ENCODE data around the gene ZNF813.

ZNF813 gene

DNA sequence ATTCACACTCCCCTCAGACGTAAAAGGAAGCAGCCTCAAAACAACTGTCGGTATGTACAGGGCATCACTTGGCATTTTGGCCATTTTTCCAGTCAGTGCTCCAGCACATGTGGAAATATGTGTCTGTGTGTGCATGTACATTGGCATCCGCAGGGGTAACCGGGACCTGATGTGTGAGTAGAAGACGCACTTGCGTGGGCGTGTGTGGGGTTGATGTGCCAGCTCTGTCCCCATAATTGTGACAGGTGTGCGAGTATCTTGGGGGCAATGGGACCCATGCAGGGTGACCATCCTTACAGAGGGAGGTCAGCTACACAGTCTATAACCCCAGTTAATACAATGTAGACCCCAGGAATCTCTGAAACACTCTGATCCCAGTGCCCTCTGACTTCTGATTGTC, 63.1 kb downstream of the ZNF813 start:
- WGBS: 98% methylated on average over 8 of the region's 8 CpGs
- H3K9ac ChIP-seq (ENCODE audit: low read length): no peak overlapping the region
- no peak overlapping the region for H3K27ac ChIP-seq (ENCODE audit: low read length, poor library complexity, severe bottlenecking)

GRCh38 chr19:53531457-53531856, 63.9 kb downstream of the ZNF813 start:
- H4K91ac ChIP-seq (ENCODE audit: low read length): no peak overlapping the region
- DNase-seq: no peak
- peaks cover 11% of the 10 kb centered on the region for H3K9me3 ChIP-seq (ENCODE audit: control insufficient read depth, low read length)
- no peak overlapping the region for H2BK5ac ChIP-seq (ENCODE audit: low read depth, low read length, poor library complexity, severe bottlenecking)
- H3K79me1 ChIP-seq (replicated peaks; ENCODE audit: low read length, poor library complexity, severe bottlenecking): no peaks in the 10 kb centered on the region
- H3K23ac ChIP-seq (ENCODE audit: low read length in 2 of 2): no peak overlapping the region
- H3K14ac ChIP-seq (ENCODE audit: low read length in 2 of 2): no peak overlapping the region
- H3K4me2 ChIP-seq (ENCODE audit: low read length, poor library complexity, severe bottlenecking): no peak overlapping the region
- no peak overlapping the region for H2AK5ac ChIP-seq (ENCODE audit: low read length, severe bottlenecking)
- H3K36me3 ChIP-seq (ENCODE audit: control insufficient read depth in 1 of 2, insufficient read depth in 2 of 2, low read depth in 1 of 2, low read length in 2 of 2): peaks cover 0 to 3% of the 10 kb centered on the region in 2 experiments
- H3K9ac ChIP-seq (ENCODE audit: low read length): no peak overlapping the region
- no peaks in the 10 kb centered on the region for H3K27me3 ChIP-seq (ENCODE audit: control insufficient read depth in 1 of 2, insufficient read depth in 1 of 2, low read length in 2 of 2)
- no peaks in the 10 kb centered on the region for H3K4me1 ChIP-seq (ENCODE audit: control insufficient read depth, insufficient read depth, low read depth, low read length)
- H2BK120ac ChIP-seq (ENCODE audit: low read depth, low read length): no peak overlapping the region
- WGBS: 80% methylated on average over 2 of the region's 4 CpGs
- no peak overlapping the region for H4K8ac ChIP-seq (ENCODE audit: low read length)
- no peak overlapping the region for H3K18ac ChIP-seq (ENCODE audit: low read depth in 1 of 2, low read length in 2 of 2)
- H3K4ac ChIP-seq (ENCODE audit: low read depth in 1 of 2, low read length in 2 of 2): no peak overlapping the region
- H2BK12ac ChIP-seq (ENCODE audit: low read length in 2 of 2): no peak overlapping the region
- H2BK15ac ChIP-seq (ENCODE audit: low read depth, poor library complexity, severe bottlenecking): no peak overlapping the region
- no peak overlapping the region for H2AFZ ChIP-seq (ENCODE audit: low read depth, low read length)
- no peak overlapping the region for H3K4me3 ChIP-seq (ENCODE audit: insufficient read depth in 1 of 2, low read depth in 1 of 2, low read length in 2 of 2)
- H3K27ac ChIP-seq (ENCODE audit: low read length, poor library complexity, severe bottlenecking): no peak overlapping the region

More for the DNA sequence above, 63.1 kb downstream of the ZNF813 start:
- Histone ChIP-seq H3K23ac (ENCODE audit: low read length in 2 of 2) (no peak overlapping the region), H3K18ac (ENCODE audit: low read depth in 1 of 2, low read length in 2 of 2) (no peak overlapping the region), H3K79me1 (replicated peaks; ENCODE audit: low read length, poor library complexity, severe bottlenecking) (no peaks in the 10 kb centered on the region), H3K4me1 (ENCODE audit: control insufficient read depth, insufficient read depth, low read depth, low read length) (no peaks in the 10 kb centered on the region), H4K91ac (ENCODE audit: low read length) (no peak overlapping the region), H2BK5ac (ENCODE audit: low read depth, low read length, poor library complexity, severe bottlenecking) (no peak overlapping the region), H3K4me3 (ENCODE audit: insufficient read depth in 1 of 2, low read depth in 1 of 2, low read length in 2 of 2) (no peak overlapping the region), H3K14ac (ENCODE audit: low read length in 2 of 2) (no peak overlapping the region), H4K8ac (ENCODE audit: low read length) (no peak overlapping the region), H2BK15ac (ENCODE audit: low read depth, poor library complexity, severe bottlenecking) (no peak overlapping the region), H2BK12ac (ENCODE audit: low read length in 2 of 2) (no peak overlapping the region), H3K36me3 (ENCODE audit: control insufficient read depth in 1 of 2, insufficient read depth in 2 of 2, low read depth in 1 of 2, low read length in 2 of 2) (peaks cover 0 to 3% of the 10 kb centered on the region in 2 experiments), H2AK5ac (ENCODE audit: low read length, severe bottlenecking) (no peak overlapping the region), H3K27me3 (ENCODE audit: control insufficient read depth in 1 of 2, insufficient read depth in 1 of 2, low read length in 2 of 2) (no peaks in the 10 kb centered on the region), H3K4me2 (ENCODE audit: low read length, poor library complexity, severe bottlenecking) (no peak overlapping the region), H3K4ac (ENCODE audit: low read depth in 1 of 2, low read length in 2 of 2) (no peak overlapping the region), H2AFZ (ENCODE audit: low read depth, low read length) (no peak overlapping the region), H3K9me3 (ENCODE audit: control insufficient read depth, low read length) (peaks cover 17% of the 10 kb centered on the region), H2BK120ac (ENCODE audit: low read depth, low read length) (no peak overlapping the region)
- DNase-seq: no peak

DNA sequence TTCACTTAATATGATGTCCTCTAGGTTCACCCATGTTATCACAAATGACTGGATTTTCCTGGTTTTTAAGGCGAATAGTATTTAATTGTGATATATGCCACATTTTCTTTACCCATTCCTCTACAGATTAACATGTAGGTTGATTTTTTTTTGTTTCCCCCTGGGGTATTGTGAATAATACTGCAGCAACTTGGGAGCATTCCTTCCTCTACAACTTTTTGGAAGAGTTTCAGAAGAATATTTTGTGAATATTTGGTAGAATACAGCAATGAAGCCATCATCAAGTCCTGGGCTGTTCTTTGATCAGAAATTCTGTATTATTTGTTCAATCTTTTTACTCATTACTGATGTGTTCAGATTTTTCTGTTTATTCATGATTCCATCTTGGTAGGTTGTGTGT, 64.8 kb downstream of the ZNF813 start:
- H2BK120ac ChIP-seq (ENCODE audit: low read depth, low read length): no peak overlapping the region
- H3K4me1 ChIP-seq (ENCODE audit: control insufficient read depth, insufficient read depth, low read depth, low read length): peaks cover 3% of the 10 kb centered on the region
- no peak overlapping the region for H3K4me2 ChIP-seq (ENCODE audit: low read length, poor library complexity, severe bottlenecking)
- no peaks in the 10 kb centered on the region for H3K27me3 ChIP-seq (ENCODE audit: control insufficient read depth in 1 of 2, insufficient read depth in 1 of 2, low read length in 2 of 2)
- H3K23ac ChIP-seq (ENCODE audit: low read length in 2 of 2): no peak overlapping the region
- no peak overlapping the region for H4K8ac ChIP-seq (ENCODE audit: low read length)
- peaks cover 11% of the 10 kb centered on the region for H3K9me3 ChIP-seq (ENCODE audit: control insufficient read depth, low read length)
- no peak for DNase-seq
- no peak overlapping the region for H2BK15ac ChIP-seq (ENCODE audit: low read depth, poor library complexity, severe bottlenecking)
- no peaks in the 10 kb centered on the region for H3K79me1 ChIP-seq (replicated peaks; ENCODE audit: low read length, poor library complexity, severe bottlenecking)
- no peak overlapping the region for H2AK5ac ChIP-seq (ENCODE audit: low read length, severe bottlenecking)
- no peak overlapping the region for H2AFZ ChIP-seq (ENCODE audit: low read depth, low read length)
- H3K9ac ChIP-seq (ENCODE audit: low read length): no peak overlapping the region
- no peak overlapping the region for H4K91ac ChIP-seq (ENCODE audit: low read length)
- no peak overlapping the region for H2BK5ac ChIP-seq (ENCODE audit: low read depth, low read length, poor library complexity, severe bottlenecking)
- H2BK12ac ChIP-seq (ENCODE audit: low read length in 2 of 2): no peak overlapping the region
- H3K36me3 ChIP-seq (ENCODE audit: control insufficient read depth in 1 of 2, insufficient read depth in 2 of 2, low read depth in 1 of 2, low read length in 2 of 2): peaks cover 0 to 3% of the 10 kb centered on the region in 2 experiments
- H3K4ac ChIP-seq (ENCODE audit: low read depth in 1 of 2, low read length in 2 of 2): no peak overlapping the region
- no peak overlapping the region for H3K14ac ChIP-seq (ENCODE audit: low read length in 2 of 2)
- no CpG with 5 or more reads among the region's 1 CpG for whole genome bisulfite sequencing
- no peak overlapping the region for H3K4me3 ChIP-seq (ENCODE audit: insufficient read depth in 1 of 2, low read depth in 1 of 2, low read length in 2 of 2)
- no peak overlapping the region for H3K27ac ChIP-seq (ENCODE audit: low read length, poor library complexity, severe bottlenecking)
- H3K18ac ChIP-seq (ENCODE audit: low read depth in 1 of 2, low read length in 2 of 2): no peak overlapping the region

DNA sequence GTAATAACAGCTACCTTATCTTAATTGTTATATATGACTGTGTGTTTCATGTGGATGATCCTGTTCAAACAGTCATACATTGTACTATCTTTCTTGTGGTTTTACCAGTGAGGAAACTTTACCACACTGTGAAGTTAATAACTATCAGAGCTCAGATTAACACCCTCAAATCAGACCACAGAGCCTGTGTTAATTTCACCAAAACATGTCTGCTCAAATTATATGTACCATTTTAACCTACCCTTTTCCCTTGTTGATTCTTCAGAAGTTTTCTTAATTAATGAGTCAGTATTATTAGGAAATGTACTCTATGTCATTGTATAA, 68.7 kb downstream of the ZNF813 start:
- Histone ChIP-seq H3K23ac (ENCODE audit: low read length in 2 of 2) (no peak overlapping the region), H4K8ac (ENCODE audit: low read length) (no peak overlapping the region), H3K4ac (ENCODE audit: low read depth in 1 of 2, low read length in 2 of 2) (no peak overlapping the region)

More for the DNA sequence above, 68.7 kb downstream of the ZNF813 start:
- Histone ChIP-seq H2BK120ac (ENCODE audit: low read depth, low read length) (no peak overlapping the region), H2AK5ac (ENCODE audit: low read length, severe bottlenecking) (no peak overlapping the region), H2BK15ac (ENCODE audit: low read depth, poor library complexity, severe bottlenecking) (no peak overlapping the region), H3K4me2 (ENCODE audit: low read length, poor library complexity, severe bottlenecking) (no peak overlapping the region), H3K14ac (ENCODE audit: low read length in 2 of 2) (no peak overlapping the region), H3K36me3 (ENCODE audit: control insufficient read depth in 1 of 2, insufficient read depth in 2 of 2, low read depth in 1 of 2, low read length in 2 of 2) (peaks cover 6 to 11% of the 10 kb centered on the region in 2 experiments), H3K4me1 (ENCODE audit: control insufficient read depth, insufficient read depth, low read depth, low read length) (peaks cover 6% of the 10 kb centered on the region), H2AFZ (ENCODE audit: low read depth, low read length) (no peak overlapping the region), H2BK5ac (ENCODE audit: low read depth, low read length, poor library complexity, severe bottlenecking) (no peak overlapping the region), H3K18ac (ENCODE audit: low read depth in 1 of 2, low read length in 2 of 2) (no peak overlapping the region), H2BK12ac (ENCODE audit: low read length in 2 of 2) (no peak overlapping the region), H3K79me1 (replicated peaks; ENCODE audit: low read length, poor library complexity, severe bottlenecking) (no peaks in the 10 kb centered on the region), H3K4me3 (ENCODE audit: insufficient read depth in 1 of 2, low read depth in 1 of 2, low read length in 2 of 2) (no peak overlapping the region), H3K9me3 (ENCODE audit: control insufficient read depth, low read length) (no peaks in the 10 kb centered on the region), H3K27me3 (ENCODE audit: control insufficient read depth in 1 of 2, insufficient read depth in 1 of 2, low read length in 2 of 2) (no peaks in the 10 kb centered on the region), H3K9ac (ENCODE audit: low read length) (no peak overlapping the region), H3K27ac (ENCODE audit: low read length, poor library complexity, severe bottlenecking) (no peak overlapping the region), H4K91ac (ENCODE audit: low read length) (no peak overlapping the region)
- DNase-seq: no peak

Measured in mesenchymal stem cell (in vitro differentiated cells and primary cell).